ENCODE measurements around the gene DPYD. TPM values are rescaled to one million over a fixed set of nuclear protein-coding genes. Genes with fewer than 3 reads are reported as not detected.

Gene DPYD
- total RNA-seq, 1 donor from 2014 or later: 12.6 TPM

GRCh38 chr1:97677702-97678101 is 243.1 kb downstream of the DPYD start:
- ATAC-seq (ENCODE audit: low read depth) (no peak), DNase-seq (no peak)
- CTCF ChIA-PET: no interaction called here
- no peak for TF ChIP-seq CTCF (IDR thresholded peaks at IDR 0.05)
- H3K27ac Mint-ChIP-seq: no peak overlapping the region
- H3K4me1 Mint-ChIP-seq: no peaks in the 10 kb centered on the region
- POLR2A ChIA-PET: no interaction called here
- peaks cover 6% of the 10 kb centered on the region for H3K36me3 Mint-ChIP-seq (ENCODE audit: low read depth)
- H3K4me3 Mint-ChIP-seq: no peak overlapping the region
- no peaks in the 10 kb centered on the region for H3K9me3 Mint-ChIP-seq
- intact Hi-C loops (cut with micrococcal nuclease): no loop called here
- no peaks in the 10 kb centered on the region for H3K27me3 Mint-ChIP-seq

- POLR2A ChIA-PET: no interaction called here
- H3K4me1 Mint-ChIP-seq: no peaks in the 10 kb centered on the region
- H3K36me3 Mint-ChIP-seq (ENCODE audit: low read depth): peaks cover 6% of the 10 kb centered on the region
- TF ChIP-seq CTCF (IDR thresholded peaks at IDR 0.05): no peak
- no peak overlapping the region for H3K27ac Mint-ChIP-seq
- no peak overlapping the region for H3K4me3 Mint-ChIP-seq
- intact Hi-C loops (cut with micrococcal nuclease): no loop called here
- ATAC-seq (ENCODE audit: low read depth) (no peak), DNase-seq (no peak)
- H3K9me3 Mint-ChIP-seq: peaks cover 2% of the 10 kb centered on the region
- CTCF ChIA-PET: no interaction called here
- H3K27me3 Mint-ChIP-seq: no peaks in the 10 kb centered on the region
Observed at GRCh38 chr1:97674517-97674916, 246.3 kb downstream of the DPYD start.

- no peak for TF ChIP-seq CTCF (IDR thresholded peaks at IDR 0.05)
- CTCF ChIA-PET: interaction anchor here (1.1 kb wide), 1 partner anchor 385 kb away, joined by 3 read pairs; no protein-coding TSS in a partner anchor
- POLR2A ChIA-PET: no interaction called here
- DNase-seq (no peak), ATAC-seq (ENCODE audit: low read depth) (no peak)
- intact Hi-C loops (cut with micrococcal nuclease): loop anchor here (1.0 kb wide), 2 partner anchors 151 to 382 kb away; no protein-coding TSS in a partner anchor
- H3K27ac Mint-ChIP-seq: no peak overlapping the region
- H3K27me3 Mint-ChIP-seq: no peaks in the 10 kb centered on the region
- H3K36me3 Mint-ChIP-seq (ENCODE audit: low read depth): no peaks in the 10 kb centered on the region
- no peak overlapping the region for H3K4me3 Mint-ChIP-seq
- no peaks in the 10 kb centered on the region for H3K4me1 Mint-ChIP-seq
- H3K9me3 Mint-ChIP-seq: peaks cover 2% of the 10 kb centered on the region
Observed at GRCh38 chr1:97668945-97669344, 251.9 kb downstream of the DPYD start.

- no peak for ATAC-seq (ENCODE audit: low read depth)
- no peak for DNase-seq
- TF ChIP-seq CTCF (IDR thresholded peaks at IDR 0.05): no peak
- ChIA-PET POLR2A (no interaction called here), CTCF (no interaction called here)
- H3K4me3 Mint-ChIP-seq: no peak overlapping the region
- no peak overlapping the region for H3K27ac Mint-ChIP-seq
- no peaks in the 10 kb centered on the region for H3K9me3 Mint-ChIP-seq
- no peaks in the 10 kb centered on the region for H3K4me1 Mint-ChIP-seq
- intact Hi-C loops (cut with micrococcal nuclease): no loop called here
- H3K27me3 Mint-ChIP-seq: no peaks in the 10 kb centered on the region
- H3K36me3 Mint-ChIP-seq (ENCODE audit: low read depth): no peaks in the 10 kb centered on the region
Observed at GRCh38 chr1:97660431-97661105, 260.3 kb downstream of the DPYD start.

GRCh38 chr1:97654876-97655585 is 265.8 kb downstream of the DPYD start:
- H3K9me3 Mint-ChIP-seq: no peaks in the 10 kb centered on the region
- no peak for DNase-seq
- ChIA-PET POLR2A (no interaction called here), CTCF (no interaction called here)
- intact Hi-C loops (cut with micrococcal nuclease): no loop called here
- no peak for ATAC-seq (ENCODE audit: low read depth)
- H3K4me1 Mint-ChIP-seq: no peaks in the 10 kb centered on the region
- H3K36me3 Mint-ChIP-seq (ENCODE audit: low read depth): no peaks in the 10 kb centered on the region
- H3K27ac Mint-ChIP-seq: no peak overlapping the region
- no peaks in the 10 kb centered on the region for H3K27me3 Mint-ChIP-seq
- no peak for TF ChIP-seq CTCF (IDR thresholded peaks at IDR 0.05)
- H3K4me3 Mint-ChIP-seq: no peak overlapping the region

Measured in activated B cell treated with CpG ODN at 0.5 μM for 24 hours (primary cell).